ENCODE measurements around the gene CUL9.

GRCh38 chr6:43262780-43263313, 80.9 kb downstream of the CUL9 start:
- TF ChIP-seq POLR2A (IDR thresholded peaks at IDR 0.05; ENCODE audit: low read depth) (no peak), POLR2AphosphoS5 (IDR thresholded peaks at IDR 0.05) (no peak)
- TF ChIP-seq, protein P1, sequence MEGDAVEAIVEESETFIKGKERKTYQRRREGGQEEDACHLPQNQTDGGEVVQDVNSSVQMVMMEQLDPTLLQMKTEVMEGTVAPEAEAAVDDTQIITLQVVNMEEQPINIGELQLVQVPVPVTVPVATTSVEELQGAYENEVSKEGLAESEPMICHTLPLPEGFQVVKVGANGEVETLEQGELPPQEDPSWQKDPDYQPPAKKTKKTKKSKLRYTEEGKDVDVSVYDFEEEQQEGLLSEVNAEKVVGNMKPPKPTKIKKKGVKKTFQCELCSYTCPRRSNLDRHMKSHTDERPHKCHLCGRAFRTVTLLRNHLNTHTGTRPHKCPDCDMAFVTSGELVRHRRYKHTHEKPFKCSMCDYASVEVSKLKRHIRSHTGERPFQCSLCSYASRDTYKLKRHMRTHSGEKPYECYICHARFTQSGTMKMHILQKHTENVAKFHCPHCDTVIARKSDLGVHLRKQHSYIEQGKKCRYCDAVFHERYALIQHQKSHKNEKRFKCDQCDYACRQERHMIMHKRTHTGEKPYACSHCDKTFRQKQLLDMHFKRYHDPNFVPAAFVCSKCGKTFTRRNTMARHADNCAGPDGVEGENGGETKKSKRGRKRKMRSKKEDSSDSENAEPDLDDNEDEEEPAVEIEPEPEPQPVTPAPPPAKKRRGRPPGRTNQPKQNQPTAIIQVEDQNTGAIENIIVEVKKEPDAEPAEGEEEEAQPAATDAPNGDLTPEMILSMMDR (IDR thresholded peaks at IDR 0.05): no peak
